Kidney epithelial cell (primary cell): ENCODE results near the gene PTPRE. TPM values are rescaled to one million over a fixed set of nuclear protein-coding genes. Genes with fewer than 3 reads are reported as not detected.

Experiments used
- DNase-seq: peaks from one replicate; pipeline ENCODE4 v3.0.0-alpha.2; 2010; ENCODE audit warnings: low read depth
- H3K27me3 ChIP-seq: 2 replicates; pipeline ENCODE4 v1.6.0; 2011; ENCODE audit warnings: low read length; ENCODE audit not compliant: control insufficient read depth, insufficient read depth
- H3K36me3 ChIP-seq: 2 replicates; pipeline ENCODE4 v1.5.1; 2011; ENCODE audit warnings: low read length; ENCODE audit not compliant: control insufficient read depth, insufficient read depth
- H3K4me3 ChIP-seq: 2 replicates; pipeline ENCODE4 v1.5.1; 2011; ENCODE audit warnings: low read depth, mild to moderate bottlenecking, control low read depth, low read length
- CTCF ChIP-seq: IDR thresholded peaks from 2 replicates; pipeline ENCODE4 v1.5.1; 2011; ENCODE audit warnings: mild to moderate bottlenecking, moderate library complexity, low read length, control low read depth, inconsistent platforms; ENCODE audit not compliant: insufficient read depth, poor library complexity, severe bottlenecking
- total RNA-seq: library from RNA; depleted of rRNA; stranded (reverse); fragments of >200 nt; gene quantifications from 2 replicates; pipeline ENCODE4 v1.2.3, GENCODE V29; 2015

PTPRE gene
- total RNA-seq, 1 donor from 2014 or later = 10.3 TPM

DNA sequence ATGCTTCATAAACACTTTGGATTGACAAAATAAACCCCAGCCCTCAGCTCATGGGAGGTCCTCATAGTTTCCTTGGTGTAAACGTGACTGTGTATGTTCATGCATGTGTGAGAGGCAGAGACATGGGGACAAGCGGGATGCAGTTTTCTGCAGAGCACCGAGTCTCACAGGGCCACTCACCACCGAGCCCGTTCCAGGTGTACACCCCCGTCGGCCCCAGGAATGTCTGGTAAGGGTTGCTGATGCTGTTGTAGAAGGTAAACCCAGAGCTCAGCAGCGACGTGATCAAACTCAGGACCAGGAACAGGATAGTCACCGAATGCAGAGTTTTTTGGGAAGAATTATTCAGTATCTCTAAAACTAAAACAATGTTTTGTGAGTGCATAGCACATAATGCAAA, 23.4 kb upstream of the PTPRE start:
- no peaks in the 10 kb centered on the region for H3K27me3 ChIP-seq
- no peak overlapping the region for H3K4me3 ChIP-seq
- no peaks in the 10 kb centered on the region for H3K36me3 ChIP-seq
- DNase-seq = no peak
- no peak for TF ChIP-seq CTCF

GRCh38 chr10:127884501-127884900, 22.4 kb upstream of the PTPRE start:
- Histone ChIP-seq H3K4me3 (no peak overlapping the region), H3K27me3 (no peaks in the 10 kb centered on the region), H3K36me3 (no peaks in the 10 kb centered on the region)
- TF ChIP-seq CTCF = no peak
- no peak for DNase-seq

DNA sequence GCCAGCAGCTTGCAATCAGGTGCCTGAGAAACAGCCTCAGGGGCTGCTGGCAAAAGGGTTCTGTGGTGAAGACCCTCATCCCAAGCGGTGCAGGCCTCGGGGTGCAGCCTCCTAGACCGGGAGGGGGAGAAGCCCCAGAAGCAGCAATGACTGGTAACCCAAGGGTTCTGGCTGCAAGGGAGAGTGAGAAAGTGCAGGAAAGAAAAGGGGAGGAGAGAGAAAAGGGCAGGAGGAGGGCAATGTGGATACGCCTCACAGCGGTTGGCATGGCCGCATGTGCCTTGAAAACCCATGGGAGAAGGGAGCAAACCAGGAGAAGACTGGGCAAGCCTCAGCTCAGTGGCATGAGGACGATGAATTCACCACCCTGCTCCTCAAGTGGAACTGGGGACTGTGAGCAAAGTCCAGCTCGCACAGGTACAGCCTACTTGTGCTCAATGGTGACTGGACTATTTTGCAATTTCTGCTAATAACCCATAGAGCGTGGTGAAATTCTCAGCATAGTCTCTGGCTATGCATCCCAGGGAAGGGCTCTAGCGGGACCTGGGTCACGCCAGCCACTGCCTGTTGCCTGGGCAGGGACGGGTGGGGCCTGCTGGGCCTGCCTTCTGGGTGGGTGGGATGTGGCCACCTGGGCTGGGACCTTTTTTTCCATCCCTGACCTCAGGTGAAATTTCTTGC, 20.4 kb upstream of the PTPRE start:
- Histone ChIP-seq H3K4me3 (no peak overlapping the region), H3K36me3 (no peaks in the 10 kb centered on the region), H3K27me3 (no peaks in the 10 kb centered on the region)
- TF ChIP-seq CTCF = no peak
- DNase-seq = no peak

- no peak for DNase-seq
- H3K36me3 ChIP-seq = no peaks in the 10 kb centered on the region
- H3K27me3 ChIP-seq = no peaks in the 10 kb centered on the region
- no peak overlapping the region for H3K4me3 ChIP-seq
- no peak for TF ChIP-seq CTCF
These were observed 19.1 kb upstream of the PTPRE start for GRCh38 chr10:127887541-127888415.

- Histone ChIP-seq H3K36me3 (no peaks in the 10 kb centered on the region), H3K4me3 (no peak overlapping the region), H3K27me3 (no peaks in the 10 kb centered on the region)
- no peak for TF ChIP-seq CTCF
- no peak for DNase-seq
These were observed 18.2 kb upstream of the PTPRE start for GRCh38 chr10:127888521-127889312.
